Epithelial cell of prostate (primary cell): ENCODE measurements around the gene NTNG2.

Source experiments
- DNase-seq: peaks from one replicate; pipeline ENCODE4 v3.0.0-alpha.2; 2011; ENCODE audit warnings: low read depth, low spot score
- H3K27ac ChIP-seq: fragments of 450-650 bp; 2 replicates; pipeline ENCODE4 v1.5.1; 2017; ENCODE audit warnings: mild to moderate bottlenecking

The NTNG2 gene

GRCh38 chr9:132199056-132199455, 37.2 kb downstream of the NTNG2 start:
- no peak overlapping the region for H3K27ac ChIP-seq

GRCh38 chr9:132200706-132201105, 38.8 kb downstream of the NTNG2 start:
- no peak overlapping the region for H3K27ac ChIP-seq
- DNase-seq: no peak

More at GRCh38 chr9:132199056-132199455, 37.2 kb downstream of the NTNG2 start:
- DNase-seq: no peak

- no peak for DNase-seq
- no peak overlapping the region for H3K27ac ChIP-seq
Observed at GRCh38 chr9:132201139-132201538, 39.3 kb downstream of the NTNG2 start.

- no peak for DNase-seq
- no peak overlapping the region for H3K27ac ChIP-seq
Observed at GRCh38 chr9:132201780-132202703, 40.2 kb downstream of the NTNG2 start.

- no peak for DNase-seq
- no peak overlapping the region for H3K27ac ChIP-seq
Observed at GRCh38 chr9:132204883-132205282, 43.0 kb downstream of the NTNG2 start.

- no peak overlapping the region for H3K27ac ChIP-seq
- DNase-seq: no peak
Observed at GRCh38 chr9:132207215-132207614, 45.4 kb downstream of the NTNG2 start.

- DNase-seq: no peak
- H3K27ac ChIP-seq: no peak overlapping the region
Observed at GRCh38 chr9:132207839-132208615, 46.2 kb downstream of the NTNG2 start.

GRCh38 chr9:132209228-132209627, 47.4 kb downstream of the NTNG2 start:
- no peak overlapping the region for H3K27ac ChIP-seq
- DNase-seq: no peak

GRCh38 chr9:132210472-132211145, 48.8 kb downstream of the NTNG2 start:
- DNase-seq: peak; percentile 83

GRCh38 chr9:132211570-132211969, 49.7 kb downstream of the NTNG2 start:
- DNase-seq: no peak
- H3K27ac ChIP-seq: no peak overlapping the region

More at GRCh38 chr9:132210472-132211145, 48.8 kb downstream of the NTNG2 start:
- H3K27ac ChIP-seq: no peak overlapping the region

GRCh38 chr9:132214027-132214622, 52.3 kb downstream of the NTNG2 start:
- no peak overlapping the region for H3K27ac ChIP-seq
- peak; percentile 37 for DNase-seq

- H3K27ac ChIP-seq: no peak overlapping the region
- DNase-seq: no peak
Observed at GRCh38 chr9:132216861-132217619, 55.2 kb downstream of the NTNG2 start.

GRCh38 chr9:132218208-132218607, 56.4 kb downstream of the NTNG2 start:
- no peak for DNase-seq
- H3K27ac ChIP-seq: no peak overlapping the region

- no peak overlapping the region for H3K27ac ChIP-seq
- DNase-seq: no peak
Observed at GRCh38 chr9:132221941-132222340, 60.1 kb downstream of the NTNG2 start.

- no peak overlapping the region for H3K27ac ChIP-seq
- no peak for DNase-seq
Observed at GRCh38 chr9:132224645-132225044, 62.8 kb downstream of the NTNG2 start.

GRCh38 chr9:132226571-132227430, 64.9 kb downstream of the NTNG2 start:
- H3K27ac ChIP-seq: no peak overlapping the region
- no peak for DNase-seq

- no peak overlapping the region for H3K27ac ChIP-seq
- DNase-seq: no peak
Observed at GRCh38 chr9:132228062-132228461, 66.2 kb downstream of the NTNG2 start.

GRCh38 chr9:132230605-132231004, 68.7 kb downstream of the NTNG2 start:
- no peak for DNase-seq
- no peak overlapping the region for H3K27ac ChIP-seq
